Stomach (tissue), 9 donors: Measurements from ENCODE around the gene CD247. TPM values are rescaled to one million over a fixed set of nuclear protein-coding genes. Genes with fewer than 3 reads are reported as not detected.

Experiments used
- DNase-seq, 2 donors: peaks; one replicate each; pipeline versions ENCODE4 v3.0.0 to v3.0.0-alpha.2; 2013 to 2019
- H3K27ac ChIP-seq, 5 donors: fragments of 200-600 bp in 4 of 5; sonication (generic) in 4 of 5; one replicate each; pipeline ENCODE4 v1.5.1; 2013 to 2019; ENCODE audit warnings: mild to moderate bottlenecking in 1 of 5, moderate library complexity in 1 of 5
- H3K27me3 ChIP-seq, 3 donors: fragments of 200-600 bp; sonication (generic); one replicate each; pipeline ENCODE4 v1.5.1; 2017 to 2019; ENCODE audit warnings: mixed run types in 1 of 3
- H3K36me3 ChIP-seq, 4 donors: fragments of 200-600 bp; sonication (generic); 1 replicate in 3 of 4; 2 replicates in 1 of 4; pipeline ENCODE4 v1.5.1; 2016 to 2019
- H3K4me1 ChIP-seq, 4 donors: fragments of 200-600 bp; sonication (generic); one replicate each; pipeline ENCODE4 v1.5.1; 2016 to 2019
- H3K4me3 ChIP-seq, 4 donors: fragments of 200-600 bp; sonication (generic) in 3 of 4; one replicate each; pipeline ENCODE4 v1.5.1; 2016 to 2019; ENCODE audit warnings: mild to moderate bottlenecking in 1 of 4
- H3K9me3 ChIP-seq, 4 donors: fragments of 200-600 bp; sonication (generic); one replicate each; pipeline ENCODE4 v1.5.1; 2016 to 2019
- EP300 ChIP-seq: sonication (generic); formaldehyde crosslinking; IDR thresholded peaks from one replicate; pipeline ENCODE4 v1.6.1; 2017; ENCODE audit warnings: antibody characterized with exemption
- POLR2A ChIP-seq, 4 donors: fragments of 450-650 bp; IDR thresholded peaks; one replicate each; pipeline ENCODE4 v1.6.1; 2016; ENCODE audit warnings: antibody characterized with exemption in 4 of 4, control low read depth in 2 of 4, mild to moderate bottlenecking in 1 of 4, moderate library complexity in 1 of 4
- POLR2AphosphoS5 ChIP-seq, 3 donors: sonication (generic); formaldehyde crosslinking; IDR thresholded peaks; one replicate each; pipeline ENCODE4 v1.6.1; 2016; ENCODE audit warnings: antibody characterized with exemption in 3 of 3
- WGBS, 5 donors: extraction: QIAGEN DNeasy Blood & Tissue Kit in 3 of 5; methylation state at CpG; one replicate each; pipeline versions ENCODE4 v1.1.5 to v1.1.7; 2013 to 2018; 5-methylcytosine and 5-hydroxymethylcytosine counted together
- intact Hi-C: fragments of 100-400 bp; cut with DNase I; formaldehyde crosslinking; loops from one replicate; pipeline ENCODE4 v1.15.1; 2023; ENCODE audit warnings: low total_unique reads
- polyA plus RNA-seq, 3 donors: library from polyadenylated mRNA; stranded (reverse); fragments of 200-250 nt; gene quantifications; one replicate each; pipeline ENCODE4 v1.2.3, GENCODE V29; 2013
- total RNA-seq, 5 donors: library from RNA; depleted of rRNA; stranded (reverse); fragments of >200 nt; gene quantifications; one replicate each; pipeline versions ENCODE4 v1.1.0 to v1.2.3, GENCODE V29; 2014 to 2016
- TF ChIP-seq, protein P1 (sequence below), 7 experiments: fragments of 450-650 bp in 4 of 7; fragments of 200-600 bp in 3 of 7; sonication (generic) in 3 of 7; IDR thresholded peaks; one replicate each; pipeline ENCODE4 v1.5.1; 2016 to 2019; ENCODE audit warnings: antibody characterized with exemption in 7 of 7, control low read depth in 2 of 7, mild to moderate bottlenecking in 1 of 7
- donor health status: healthy with polysubstance abuse.
- donor health status: Bipolar disorder and iron deficiency.
- donor health status: healthy.

CD247 gene
- total and polyA plus RNA-seq, 8 donors, result 0.68 to 6.7 (median 3.1) TPM; not detected in 3

DNA sequence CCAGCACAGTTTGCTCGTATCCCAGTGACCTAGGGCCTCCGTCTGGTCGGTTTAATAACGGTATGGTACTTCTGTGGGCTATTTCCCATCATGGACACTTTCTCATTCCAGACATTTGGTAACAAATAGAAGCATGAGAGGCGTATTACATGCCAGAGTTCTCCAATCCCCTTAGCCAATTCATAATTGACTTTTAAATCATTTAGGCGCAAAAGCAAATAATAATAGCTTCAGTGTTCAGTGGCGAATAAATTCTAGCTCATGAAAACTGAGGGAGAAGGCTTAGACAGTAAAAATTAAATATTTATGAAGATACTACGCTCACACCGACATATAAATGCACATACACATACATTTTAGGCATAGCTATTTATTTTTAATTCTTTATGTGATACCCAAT is 50.6 kb downstream of the CD247 start:
- Histone ChIP-seq H3K27ac (no peak overlapping the region), H3K4me3 (no peak overlapping the region), H3K9me3 (no peaks in the 10 kb centered on the region), H3K27me3 (no peaks in the 10 kb centered on the region), H3K4me1 (no peaks in the 10 kb centered on the region), H3K36me3 (no peaks in the 10 kb centered on the region)
- intact Hi-C loops, result no loop called here
- TF ChIP-seq POLR2A (IDR thresholded peaks at IDR 0.05) (no peak), EP300 (no peak)
- TF ChIP-seq, protein P1, sequence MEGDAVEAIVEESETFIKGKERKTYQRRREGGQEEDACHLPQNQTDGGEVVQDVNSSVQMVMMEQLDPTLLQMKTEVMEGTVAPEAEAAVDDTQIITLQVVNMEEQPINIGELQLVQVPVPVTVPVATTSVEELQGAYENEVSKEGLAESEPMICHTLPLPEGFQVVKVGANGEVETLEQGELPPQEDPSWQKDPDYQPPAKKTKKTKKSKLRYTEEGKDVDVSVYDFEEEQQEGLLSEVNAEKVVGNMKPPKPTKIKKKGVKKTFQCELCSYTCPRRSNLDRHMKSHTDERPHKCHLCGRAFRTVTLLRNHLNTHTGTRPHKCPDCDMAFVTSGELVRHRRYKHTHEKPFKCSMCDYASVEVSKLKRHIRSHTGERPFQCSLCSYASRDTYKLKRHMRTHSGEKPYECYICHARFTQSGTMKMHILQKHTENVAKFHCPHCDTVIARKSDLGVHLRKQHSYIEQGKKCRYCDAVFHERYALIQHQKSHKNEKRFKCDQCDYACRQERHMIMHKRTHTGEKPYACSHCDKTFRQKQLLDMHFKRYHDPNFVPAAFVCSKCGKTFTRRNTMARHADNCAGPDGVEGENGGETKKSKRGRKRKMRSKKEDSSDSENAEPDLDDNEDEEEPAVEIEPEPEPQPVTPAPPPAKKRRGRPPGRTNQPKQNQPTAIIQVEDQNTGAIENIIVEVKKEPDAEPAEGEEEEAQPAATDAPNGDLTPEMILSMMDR (IDR thresholded peaks at IDR 0.05), result no peak
- 77 to 87% (median 81%) methylated on average over 9 of the region's 9 CpGs for WGBS, 5 donors
- DNase-seq, result no peak

DNA sequence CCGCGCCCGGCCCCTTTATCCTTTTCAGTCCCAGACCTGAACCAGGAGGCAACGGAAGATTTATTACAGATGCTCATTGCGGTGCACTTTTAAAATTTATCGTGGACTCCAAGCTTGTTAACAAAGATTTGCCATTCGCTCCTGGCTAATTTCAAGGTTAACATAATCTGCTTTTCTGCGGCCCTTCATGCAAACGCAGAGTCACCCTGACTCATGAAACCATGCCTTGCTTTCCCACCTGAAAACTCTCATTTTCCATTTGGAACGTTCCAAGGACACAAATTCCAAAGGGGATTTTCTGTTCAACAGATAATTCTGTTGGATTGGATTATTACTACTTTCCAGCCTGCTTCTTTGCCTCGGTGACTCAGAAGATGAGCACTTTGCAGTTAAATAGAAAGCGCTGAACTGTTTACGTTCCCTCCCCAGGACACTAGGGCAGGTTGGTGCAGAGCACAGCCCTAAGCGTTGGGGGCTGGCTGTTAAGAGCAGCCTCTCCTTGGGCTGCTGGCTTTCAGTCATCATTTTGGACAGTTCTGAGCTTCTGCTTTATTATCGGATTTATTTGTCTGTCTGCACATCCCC is 51.1 kb downstream of the CD247 start:
- no peaks in the 10 kb centered on the region for H3K36me3 ChIP-seq
- H3K4me1 ChIP-seq, result no peaks in the 10 kb centered on the region
- H3K4me3 ChIP-seq, result no peak overlapping the region
- TF ChIP-seq, protein P1 (IDR thresholded peaks at IDR 0.05), result no peak
- TF ChIP-seq POLR2AphosphoS5 (IDR thresholded peaks at IDR 0.05), result no peak
- H3K27me3 ChIP-seq, result no peaks in the 10 kb centered on the region
- 81 to 87% (median 84%) methylated on average over 15 of the region's 15 CpGs for WGBS, 5 donors
- H3K9me3 ChIP-seq, result no peaks in the 10 kb centered on the region
- intact Hi-C loops, result no loop called here
- no peak for DNase-seq
- no peak overlapping the region for H3K27ac ChIP-seq

DNA sequence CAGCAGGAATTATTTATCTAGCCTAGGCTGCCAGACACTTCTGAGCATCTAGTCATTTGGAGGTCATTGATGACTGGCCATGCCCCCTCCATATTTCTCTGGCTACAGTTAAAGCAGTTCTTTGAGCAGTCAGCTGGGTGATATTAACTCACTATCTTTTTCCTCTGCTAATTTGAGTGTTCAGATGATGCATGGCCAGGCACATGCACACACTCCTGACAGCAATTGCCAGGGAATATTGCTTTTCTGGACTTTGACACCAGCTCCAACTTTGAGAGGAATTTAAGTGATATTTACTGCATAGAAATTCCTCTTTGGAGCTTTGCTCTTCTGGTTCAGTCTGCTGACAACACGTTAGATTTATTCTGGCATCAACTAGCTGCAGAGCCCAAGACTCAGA is 52.6 kb downstream of the CD247 start:
- no peak overlapping the region for H3K4me3 ChIP-seq
- H3K4me1 ChIP-seq, result no peaks in the 10 kb centered on the region
- no peak overlapping the region for H3K27ac ChIP-seq
- no peaks in the 10 kb centered on the region for H3K36me3 ChIP-seq
- intact Hi-C loops, result no loop called here
- WGBS, 5 donors, result 10 to 44% (median 35%) methylated on average over 1 of the region's 1 CpG
- H3K9me3 ChIP-seq, result no peaks in the 10 kb centered on the region
- TF ChIP-seq POLR2AphosphoS5 (IDR thresholded peaks at IDR 0.05) (no peak), EP300 (no peak), POLR2A (IDR thresholded peaks at IDR 0.05) (no peak)
- TF ChIP-seq, protein P1 (IDR thresholded peaks at IDR 0.05), result no peak
- H3K27me3 ChIP-seq, result no peaks in the 10 kb centered on the region
- DNase-seq, result no peak

DNA sequence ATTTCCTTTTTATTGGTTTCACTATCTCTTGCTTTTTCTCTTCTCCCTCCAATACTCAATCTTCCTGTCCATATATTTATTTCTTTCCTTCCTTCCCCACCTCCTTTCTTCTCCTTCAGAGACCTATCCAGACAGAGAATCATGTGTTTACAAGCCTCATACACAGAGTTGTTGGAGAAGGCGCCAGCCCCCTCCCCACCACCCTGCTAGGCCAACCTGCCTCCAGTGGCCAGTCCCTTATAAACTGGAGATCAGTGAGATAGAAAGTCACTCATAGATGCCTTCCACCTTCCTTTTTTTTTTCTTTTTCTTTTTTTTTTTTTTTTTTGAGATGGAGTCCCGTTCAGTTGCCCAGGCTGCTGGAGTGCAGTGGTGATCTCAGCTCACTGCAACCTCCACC is 53.3 kb downstream of the CD247 start:
- Histone ChIP-seq H3K9me3 (no peaks in the 10 kb centered on the region), H3K36me3 (no peaks in the 10 kb centered on the region), H3K27ac (no peak overlapping the region), H3K4me1 (no peaks in the 10 kb centered on the region), H3K4me3 (no peak overlapping the region), H3K27me3 (no peaks in the 10 kb centered on the region)
- 87 to 98% (median 93%) methylated on average over 2 of the region's 2 CpGs for WGBS, 5 donors
- intact Hi-C loops, result no loop called here
- DNase-seq, result no peak
- no peak for TF ChIP-seq EP300
- TF ChIP-seq, protein P1 (IDR thresholded peaks at IDR 0.05), result no peak
- TF ChIP-seq POLR2AphosphoS5 (IDR thresholded peaks at IDR 0.05), result no peak
- TF ChIP-seq POLR2A (IDR thresholded peaks at IDR 0.05), result no peak
